ENCODE measurements around the gene CACTIN.
A peak's percentile ranks its signal among the peaks of the same experiment; 100 is the strongest.

The CACTIN gene

GRCh38 chr19:3618144-3618810, 8.3 kb downstream of the CACTIN start:
- Histone ChIP-seq H3K9me2 (replicated peaks; ENCODE audit: insufficient read depth, low read length) (no peaks in the 10 kb centered on the region), H3K4me3 (ENCODE audit: low read length) (peak overlapping the region; percentile 21; the same call in 1 of the 2 replicates), H3F3A (ENCODE audit: insufficient read depth, low read length) (peaks cover 13% of the 10 kb centered on the region; the same call in 1 of the 2 replicates), H2AFZ (ENCODE audit: low read length) (no peak overlapping the region), H3K4me2 (ENCODE audit: low read depth, low read length) (peak overlapping the region; percentile 66), H3K9me3 (replicated peaks; ENCODE audit: insufficient read depth, low read length) (no peaks in the 10 kb centered on the region), H3K27ac (ENCODE audit: low read length) (peak overlapping the region; percentile 86), H4K20me1 (ENCODE audit: insufficient read depth, low read length) (no peaks in the 10 kb centered on the region), H3K79me2 (ENCODE audit: low read length) (peaks cover 6% of the 10 kb centered on the region), H3K9ac (ENCODE audit: low read length) (peak overlapping the region; percentile 32), H3K4me1 (ENCODE audit: low read length) (0 out of 2 replicates have a peak, but pooled peaks cover 10% of the 10 kb centered on the region), H3K36me3 (replicated peaks; ENCODE audit: insufficient read depth, low read length) (0 out of 2 replicates have a peak, but pooled peaks cover 2% of the 10 kb centered on the region), H3K27me3 (replicated peaks; ENCODE audit: insufficient read depth, low read length) (no peaks in the 10 kb centered on the region)
- TF ChIP-seq CTCF (IDR thresholded peaks at IDR 0.05; ENCODE audit: low read length): peak; percentile 99
- no peak for TF ChIP-seq EZH2phosphoT487 (IDR thresholded peaks at IDR 0.05; ENCODE audit: low read length)
- no peak for TF ChIP-seq EZH2 (optimal IDR thresholded peaks at IDR 0.05; ENCODE audit: low read depth, low read length)
- peak; percentile 97 for DNase-seq

DNA sequence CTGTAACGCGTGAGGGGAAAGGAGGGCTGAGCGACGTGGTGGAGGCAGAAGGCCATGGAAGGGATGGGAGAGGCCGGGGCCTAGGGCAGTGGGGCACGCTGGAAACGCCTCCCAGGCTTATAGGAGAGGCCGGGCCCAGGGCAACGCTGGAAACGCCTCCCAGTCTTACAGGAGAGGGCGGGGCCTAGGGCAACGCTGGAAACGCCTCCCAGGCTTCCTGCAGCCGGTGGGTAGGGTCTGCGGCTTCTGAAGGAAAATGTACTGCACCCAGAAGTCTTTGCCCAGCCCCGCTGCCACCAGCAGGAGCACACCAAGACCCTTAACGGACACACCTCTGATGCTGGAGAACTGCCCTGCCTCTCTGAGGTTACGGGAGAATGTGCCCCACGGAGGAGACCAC, 9.1 kb downstream of the CACTIN start:
- Histone ChIP-seq H3K27me3 (replicated peaks; ENCODE audit: insufficient read depth, low read length) (no peaks in the 10 kb centered on the region), H4K20me1 (ENCODE audit: insufficient read depth, low read length) (no peaks in the 10 kb centered on the region), H2AFZ (ENCODE audit: low read length) (no peak overlapping the region), H3K9me2 (replicated peaks; ENCODE audit: insufficient read depth, low read length) (no peaks in the 10 kb centered on the region), H3K9me3 (replicated peaks; ENCODE audit: insufficient read depth, low read length) (no peaks in the 10 kb centered on the region), H3K36me3 (replicated peaks; ENCODE audit: insufficient read depth, low read length) (0 out of 2 replicates have a peak, but pooled peaks cover 2% of the 10 kb centered on the region), H3K4me3 (ENCODE audit: low read length) (peak overlapping the region; percentile 9; the same call in 1 of the 2 replicates), H3K79me2 (ENCODE audit: low read length) (peaks cover 2% of the 10 kb centered on the region), H3K27ac (ENCODE audit: low read length) (peak overlapping the region; percentile 86), H3K4me1 (ENCODE audit: low read length) (0 out of 2 replicates have a peak, but pooled peaks cover 10% of the 10 kb centered on the region), H3F3A (ENCODE audit: insufficient read depth, low read length) (peaks cover 13% of the 10 kb centered on the region; the same call in 1 of the 2 replicates), H3K4me2 (ENCODE audit: low read depth, low read length) (peak overlapping the region; percentile 66), H3K9ac (ENCODE audit: low read length) (peak overlapping the region; percentile 32)
- DNase-seq: peak; percentile 43
- TF ChIP-seq EZH2 (optimal IDR thresholded peaks at IDR 0.05; ENCODE audit: low read depth, low read length): no peak
- no peak for TF ChIP-seq CTCF (IDR thresholded peaks at IDR 0.05; ENCODE audit: low read length)
- TF ChIP-seq EZH2phosphoT487 (IDR thresholded peaks at IDR 0.05; ENCODE audit: low read length): no peak

DNA sequence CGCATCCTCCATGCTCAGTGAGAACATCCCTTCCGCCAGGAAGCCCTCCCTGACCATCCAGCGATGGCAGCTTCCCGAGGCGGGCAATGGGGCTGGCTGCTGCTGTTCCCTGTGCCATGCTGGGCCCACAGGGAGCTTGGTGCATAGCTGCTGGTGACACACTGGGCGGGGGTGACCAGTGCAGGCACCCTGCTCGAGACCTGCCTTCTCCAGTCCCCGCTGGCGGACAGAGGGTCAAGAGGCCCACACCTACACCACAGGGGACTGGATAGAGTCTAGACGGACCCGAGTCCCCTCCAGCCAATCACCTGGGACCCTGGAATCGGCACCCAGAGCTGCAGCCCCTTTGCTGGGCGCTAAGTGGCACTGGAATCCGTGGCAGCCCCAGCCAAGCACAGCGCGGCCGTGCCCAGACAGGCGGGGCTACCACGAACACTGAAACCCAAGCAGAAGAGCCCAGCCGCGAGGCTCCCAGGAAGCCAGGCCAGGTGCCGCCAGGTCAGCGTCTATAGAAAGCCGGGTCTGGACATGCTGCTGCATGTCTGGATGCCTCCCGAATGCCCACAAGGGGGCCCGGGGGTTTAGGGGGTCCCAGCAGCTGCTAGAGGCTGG, 11.0 kb downstream of the CACTIN start:
- Histone ChIP-seq H3K4me1 (ENCODE audit: low read length) (0 out of 2 replicates have a peak, but pooled peaks cover 10% of the 10 kb centered on the region), H3K36me3 (replicated peaks; ENCODE audit: insufficient read depth, low read length) (peaks cover 8% of the 10 kb centered on the region; the same call in 1 of the 2 replicates), H2AFZ (ENCODE audit: low read length) (no peak overlapping the region), H3K9me2 (replicated peaks; ENCODE audit: insufficient read depth, low read length) (no peaks in the 10 kb centered on the region), H3K9me3 (replicated peaks; ENCODE audit: insufficient read depth, low read length) (no peaks in the 10 kb centered on the region), H3K9ac (ENCODE audit: low read length) (no peak overlapping the region), H3K4me3 (ENCODE audit: low read length) (no peak overlapping the region), H3K79me2 (ENCODE audit: low read length) (no peaks in the 10 kb centered on the region), H4K20me1 (ENCODE audit: insufficient read depth, low read length) (no peaks in the 10 kb centered on the region), H3K4me2 (ENCODE audit: low read depth, low read length) (no peak overlapping the region), H3K27me3 (replicated peaks; ENCODE audit: insufficient read depth, low read length) (no peaks in the 10 kb centered on the region), H3K27ac (ENCODE audit: low read length) (no peak overlapping the region), H3F3A (ENCODE audit: insufficient read depth, low read length) (peaks cover 13% of the 10 kb centered on the region; the same call in 1 of the 2 replicates)
- DNase-seq: no peak
- TF ChIP-seq EZH2phosphoT487 (IDR thresholded peaks at IDR 0.05; ENCODE audit: low read length): no peak
- TF ChIP-seq EZH2 (optimal IDR thresholded peaks at IDR 0.05; ENCODE audit: low read depth, low read length): no peak
- TF ChIP-seq CTCF (IDR thresholded peaks at IDR 0.05; ENCODE audit: low read length): no peak
